ENCODE results near the gene GARNL3.

DNA sequence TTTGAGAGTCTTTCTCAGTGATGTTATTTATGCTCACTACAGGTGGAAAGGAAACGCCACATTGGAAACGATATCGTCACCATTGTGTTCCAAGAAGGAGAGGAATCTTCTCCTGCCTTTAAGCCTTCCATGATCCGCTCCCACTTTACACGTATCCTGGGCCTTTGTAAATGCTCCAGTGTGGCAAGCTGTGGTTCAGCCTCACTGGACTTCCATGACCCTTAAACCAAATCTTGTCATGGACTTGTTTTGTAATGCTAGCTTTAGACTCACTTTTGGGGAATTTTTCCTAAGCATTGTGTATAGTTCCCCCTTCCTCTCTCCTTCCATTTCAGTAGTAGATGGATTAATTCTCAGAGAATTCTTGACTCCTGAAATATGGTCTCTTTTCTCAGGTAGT lies 71.5 kb downstream of the GARNL3 start:
- TF ChIP-seq POLR2A (IDR thresholded peaks at IDR 0.05), result no peak
- TF ChIP-seq, protein P1, sequence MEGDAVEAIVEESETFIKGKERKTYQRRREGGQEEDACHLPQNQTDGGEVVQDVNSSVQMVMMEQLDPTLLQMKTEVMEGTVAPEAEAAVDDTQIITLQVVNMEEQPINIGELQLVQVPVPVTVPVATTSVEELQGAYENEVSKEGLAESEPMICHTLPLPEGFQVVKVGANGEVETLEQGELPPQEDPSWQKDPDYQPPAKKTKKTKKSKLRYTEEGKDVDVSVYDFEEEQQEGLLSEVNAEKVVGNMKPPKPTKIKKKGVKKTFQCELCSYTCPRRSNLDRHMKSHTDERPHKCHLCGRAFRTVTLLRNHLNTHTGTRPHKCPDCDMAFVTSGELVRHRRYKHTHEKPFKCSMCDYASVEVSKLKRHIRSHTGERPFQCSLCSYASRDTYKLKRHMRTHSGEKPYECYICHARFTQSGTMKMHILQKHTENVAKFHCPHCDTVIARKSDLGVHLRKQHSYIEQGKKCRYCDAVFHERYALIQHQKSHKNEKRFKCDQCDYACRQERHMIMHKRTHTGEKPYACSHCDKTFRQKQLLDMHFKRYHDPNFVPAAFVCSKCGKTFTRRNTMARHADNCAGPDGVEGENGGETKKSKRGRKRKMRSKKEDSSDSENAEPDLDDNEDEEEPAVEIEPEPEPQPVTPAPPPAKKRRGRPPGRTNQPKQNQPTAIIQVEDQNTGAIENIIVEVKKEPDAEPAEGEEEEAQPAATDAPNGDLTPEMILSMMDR (IDR thresholded peaks at IDR 0.05), result no peak
- no peak for TF ChIP-seq POLR2AphosphoS5 (IDR thresholded peaks at IDR 0.05)

All from gastroesophageal sphincter (tissue), 3 donors.